Stimulated activated naive CD8-positive, alpha-beta T cell treated with anti-CD3 and anti-CD28 coated beads, Interleukin-15, Interleukin-2, amounts not matched to agents 100 U/mL and 50 U/mL, for 24 hours (primary cell): ENCODE results near the gene IL17RC.

Experiments
- ATAC-seq: fragments of 150-1000 bp; cut with Tn5 transposase; one replicate; pipeline ENCODE4 v1.10.0; 2021
- DNase-seq: peaks from one replicate; pipeline ENCODE4 v3.0.0; 2021

Gene IL17RC

DNA sequence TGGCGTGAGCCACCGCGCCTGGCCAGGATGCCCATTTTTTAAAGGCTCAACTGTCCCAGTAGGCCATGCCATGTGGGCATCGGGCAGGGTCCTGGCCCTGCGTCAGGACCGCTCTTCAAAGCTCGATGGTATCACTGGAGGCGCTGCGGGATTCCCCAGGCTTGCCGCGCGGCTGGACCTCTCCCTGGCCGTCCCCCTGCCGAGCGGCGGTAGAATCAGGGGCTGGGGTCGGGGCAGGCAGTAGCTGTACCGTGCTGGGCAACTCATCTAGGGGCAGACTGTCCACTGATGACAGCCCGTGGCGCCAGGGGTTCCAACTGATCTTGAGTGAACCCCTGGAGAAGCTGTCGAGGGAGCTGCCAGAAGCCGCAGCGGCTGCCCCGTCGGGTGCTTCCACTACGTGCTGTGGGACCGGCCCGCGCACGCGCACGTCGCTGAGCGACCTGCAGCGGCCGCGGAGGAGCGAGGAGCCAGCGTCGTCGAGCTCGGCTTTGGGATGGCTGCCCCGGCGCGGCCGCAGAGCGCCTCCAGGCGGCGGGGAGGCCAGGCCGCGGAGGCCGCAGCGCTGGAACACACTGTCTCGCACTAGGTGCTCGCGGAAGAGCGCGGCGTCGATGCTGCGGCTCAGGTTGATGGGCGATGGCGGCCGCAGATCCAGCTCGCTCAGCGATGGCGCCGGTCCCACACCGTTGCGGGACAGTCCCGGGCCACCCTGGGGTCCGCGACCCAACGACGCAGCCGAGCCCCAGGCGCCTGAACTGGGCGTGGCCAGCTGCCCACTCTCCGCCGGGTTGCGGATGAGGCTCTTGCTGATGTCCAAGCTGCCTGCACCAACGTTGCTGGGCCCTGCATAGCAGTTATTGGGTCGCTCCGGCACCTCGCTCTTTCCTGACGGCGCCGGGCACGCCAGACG, 29.5 kb downstream of the IL17RC start:
- ATAC-seq (peak; percentile 78), DNase-seq (peak; percentile 84)

DNA sequence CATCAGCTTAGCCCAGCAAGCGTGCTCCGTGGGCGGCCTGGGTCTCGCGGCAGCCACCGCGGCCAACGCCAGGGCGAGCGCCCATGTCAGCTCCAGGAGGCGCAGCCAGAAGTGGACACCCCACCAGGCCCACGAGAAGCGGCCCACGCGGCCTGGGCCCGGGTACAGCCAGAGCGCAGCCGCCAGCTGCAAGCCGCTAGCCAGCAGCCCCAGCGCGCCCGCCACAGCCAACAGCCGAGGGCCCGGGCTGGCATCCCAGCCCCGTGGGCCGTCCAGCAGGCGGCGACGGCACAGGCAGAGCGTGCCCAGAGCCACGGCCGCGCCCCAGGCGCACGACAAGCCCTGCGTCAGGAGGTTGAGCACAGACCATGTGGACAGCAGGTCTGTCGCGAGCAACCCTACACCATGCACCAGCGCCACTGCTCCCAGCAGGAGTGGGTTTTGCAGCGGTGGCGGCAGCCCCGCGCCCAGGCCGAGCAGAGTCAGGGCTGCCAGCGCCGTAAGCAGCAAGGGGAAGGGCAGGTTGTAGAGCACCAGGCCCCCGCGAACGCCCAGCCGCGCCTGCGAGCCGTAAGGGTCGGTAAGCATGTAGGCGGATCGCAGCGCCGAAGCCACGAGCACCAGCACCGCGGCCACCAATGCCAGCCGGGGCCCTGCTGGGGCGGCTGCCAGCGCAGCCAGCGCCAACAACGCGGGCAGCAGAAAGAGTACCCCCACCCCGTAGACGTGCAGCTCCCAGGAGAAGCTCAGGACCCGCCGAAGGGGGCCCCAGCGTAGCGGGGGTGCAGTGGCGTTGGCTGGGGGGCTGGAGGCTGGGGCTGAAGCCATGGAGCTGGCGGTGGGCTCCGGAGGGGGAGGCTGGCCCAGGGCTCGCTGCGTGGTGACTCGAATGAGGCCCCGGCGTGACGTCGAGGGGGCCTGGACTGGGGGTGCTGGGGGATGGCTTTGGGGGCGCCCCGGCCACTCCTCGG, 30.4 kb downstream of the IL17RC start:
- DNase-seq: no peak

DNA sequence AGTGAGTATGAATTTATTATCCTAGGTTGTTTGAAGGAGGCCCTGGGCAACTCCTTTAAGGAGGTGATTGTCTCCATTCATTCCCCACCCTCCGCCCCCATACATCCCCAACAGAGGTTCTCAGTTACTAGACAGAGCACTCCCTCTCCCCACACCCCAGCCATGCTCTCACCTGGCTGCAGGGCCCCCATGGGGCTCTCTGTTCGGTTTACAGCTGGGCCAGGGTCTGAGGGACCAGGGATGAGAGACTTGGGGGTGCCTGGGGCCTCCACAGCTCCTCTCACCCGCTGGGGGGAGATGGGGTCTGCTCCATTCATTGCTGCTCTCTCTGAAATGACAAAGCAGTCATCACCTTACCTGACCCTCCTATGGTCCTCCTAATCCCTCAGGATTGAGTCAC, 31.7 kb downstream of the IL17RC start:
- no peak for ATAC-seq
- no peak for DNase-seq

More for the DNA sequence above, 30.4 kb downstream of the IL17RC start:
- ATAC-seq: no peak

DNA sequence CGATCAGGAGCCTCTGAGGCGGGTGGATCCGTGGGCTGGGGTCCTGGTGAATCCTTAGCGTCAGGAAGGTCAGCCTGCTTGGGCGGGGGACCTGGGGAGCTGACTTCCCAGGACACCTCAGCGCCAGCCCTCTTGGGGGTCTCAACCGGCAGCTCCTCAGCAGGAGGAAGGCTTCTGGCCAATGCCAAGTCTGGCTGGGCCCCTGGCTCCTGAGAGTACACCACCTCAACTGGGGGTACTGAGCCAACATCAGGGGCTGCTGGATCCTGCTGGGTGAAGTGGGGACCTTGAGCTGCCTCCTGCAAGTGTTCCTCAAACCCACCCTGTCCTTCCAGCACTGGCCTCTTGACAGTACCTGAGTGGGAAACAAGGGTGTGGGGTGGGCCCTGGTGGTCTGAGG, 32.2 kb downstream of the IL17RC start:
- ATAC-seq (no peak), DNase-seq (no peak)

DNA sequence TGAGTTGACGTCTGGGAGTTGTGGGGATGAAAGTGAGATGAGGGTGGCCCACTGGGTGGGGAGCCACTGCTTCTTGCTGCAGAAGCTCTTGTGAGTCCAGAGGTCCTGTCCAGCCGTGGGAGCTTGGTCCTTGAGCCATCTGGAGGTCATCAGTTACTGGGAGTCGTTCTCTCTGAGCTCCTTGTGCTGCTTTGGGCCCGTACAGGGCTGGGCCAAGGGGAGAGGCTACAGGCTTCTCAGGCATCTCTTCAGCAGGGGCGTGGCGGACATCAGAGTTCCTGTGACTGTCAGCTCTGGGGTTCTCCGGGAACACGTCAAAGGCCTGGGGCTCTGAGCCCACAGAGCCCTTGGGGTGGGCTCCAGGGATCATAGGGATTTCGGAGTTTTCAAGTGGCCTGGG, 32.7 kb downstream of the IL17RC start:
- DNase-seq: no peak

DNA sequence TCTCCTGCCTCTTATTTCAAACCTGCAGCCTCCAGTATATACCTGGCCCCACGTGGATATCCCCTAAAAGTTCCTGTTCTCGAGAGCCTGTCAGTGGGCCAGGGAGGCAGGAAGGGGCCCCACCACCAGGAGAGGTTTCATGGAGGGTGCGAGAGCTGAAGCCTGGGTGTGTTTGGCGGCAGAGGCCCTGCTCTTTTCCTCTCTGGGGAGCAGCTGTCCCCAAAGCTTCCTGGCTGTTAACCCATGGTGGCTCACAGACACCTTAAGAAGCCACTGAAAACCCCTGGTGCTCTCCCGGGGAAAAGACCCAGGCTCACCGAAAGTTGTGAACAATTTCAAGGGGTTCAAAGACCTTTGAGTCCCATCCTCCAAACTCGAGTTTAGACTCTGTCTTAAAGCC, 34.2 kb downstream of the IL17RC start:
- ATAC-seq (peak; percentile 29), DNase-seq (peak; percentile 45)

More for the DNA sequence above, 32.7 kb downstream of the IL17RC start:
- no peak for ATAC-seq

DNA sequence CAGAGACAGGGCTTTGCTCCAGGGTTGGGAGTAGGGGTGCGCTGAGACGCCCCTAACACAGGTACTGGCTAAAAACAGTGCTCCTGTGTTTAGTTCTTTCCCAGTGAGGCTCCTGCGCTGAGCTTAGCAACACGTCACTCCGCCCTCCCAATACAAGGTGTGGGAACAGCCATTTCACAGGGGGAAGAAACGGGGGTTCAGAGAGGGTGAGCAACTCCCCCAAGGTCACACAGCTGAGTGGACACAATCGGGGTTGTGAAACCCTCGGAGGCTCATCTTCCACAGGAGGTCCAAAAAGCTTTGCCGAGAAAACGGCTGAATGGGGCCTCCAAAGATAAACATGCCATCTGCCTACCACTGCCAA, 34.7 kb downstream of the IL17RC start:
- peak; percentile 19 for ATAC-seq

DNA sequence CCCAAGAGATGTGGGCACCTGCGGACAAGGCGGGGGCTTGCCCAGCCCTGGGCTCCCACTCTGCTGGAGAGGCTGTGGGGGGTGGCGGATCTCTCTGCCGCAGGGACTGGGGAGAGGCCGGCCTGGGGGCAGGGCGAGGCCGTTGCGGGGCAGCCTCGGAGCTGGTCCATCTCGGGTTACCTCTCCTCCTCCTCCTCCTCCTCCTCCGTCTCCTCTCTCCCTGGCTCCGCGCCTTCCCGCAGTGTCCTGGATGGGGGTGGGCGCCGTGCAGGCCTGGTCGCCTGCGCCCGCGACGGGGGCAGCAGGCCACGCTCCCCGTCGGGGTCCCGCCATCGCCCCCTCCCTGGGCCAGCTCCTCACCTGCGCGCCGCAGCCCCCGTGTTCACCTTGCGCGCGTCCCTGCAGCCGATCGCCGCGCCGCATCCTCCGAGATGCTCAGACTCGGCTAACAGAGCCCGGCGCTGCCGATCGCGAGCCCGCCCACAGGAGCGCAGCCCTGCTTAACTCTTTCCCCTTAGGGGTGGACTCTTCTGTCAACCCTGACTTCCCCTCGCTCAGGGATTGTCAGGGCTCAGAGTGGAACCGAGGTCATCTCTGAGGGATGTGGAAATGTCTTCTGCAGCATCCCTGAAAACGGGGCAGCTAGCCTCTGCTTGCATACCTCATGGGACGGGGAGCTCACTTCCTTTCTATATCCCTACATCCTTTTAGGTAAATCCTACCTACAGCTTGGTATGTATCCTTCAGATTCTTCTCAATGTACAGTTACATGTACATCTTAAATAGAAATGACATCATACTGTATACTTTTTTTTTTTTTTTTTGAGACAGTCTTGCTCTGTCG, 35.3 kb downstream of the IL17RC start, which contains the start of gene PRRT3:
PRRT3 (minus strand) TSS at position 447 of the 844 bp plus-strand sequence. CDS start 2,293 bp downstream, outside the sequence.
- DNase-seq: peak; percentile 73
- peak; percentile 82 for ATAC-seq

More for the DNA sequence above, 34.7 kb downstream of the IL17RC start:
- no peak for DNase-seq

DNA sequence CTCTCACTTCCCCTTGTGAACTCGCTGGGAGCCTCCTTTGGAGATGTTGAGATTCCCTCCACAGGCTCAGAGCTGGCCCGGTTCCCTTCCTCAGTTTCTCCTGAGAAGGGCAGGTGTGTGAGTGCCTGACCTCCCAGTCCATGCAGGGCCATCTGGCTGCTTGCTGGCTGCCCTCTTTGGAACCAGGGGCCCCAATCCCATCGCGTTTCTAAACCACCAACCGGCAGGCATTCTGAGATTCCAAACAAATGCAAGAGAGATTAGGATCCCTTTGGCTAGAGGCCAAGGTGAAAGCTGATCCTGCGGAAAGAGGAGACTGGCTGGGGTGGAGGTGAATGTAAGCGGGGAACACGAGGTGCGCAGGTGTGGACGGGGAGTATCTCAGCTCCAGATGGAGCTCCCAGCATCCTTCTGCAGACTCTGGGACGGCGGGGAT, 38.2 kb downstream of the IL17RC start:
- DNase-seq (no peak), ATAC-seq (no peak)

DNA sequence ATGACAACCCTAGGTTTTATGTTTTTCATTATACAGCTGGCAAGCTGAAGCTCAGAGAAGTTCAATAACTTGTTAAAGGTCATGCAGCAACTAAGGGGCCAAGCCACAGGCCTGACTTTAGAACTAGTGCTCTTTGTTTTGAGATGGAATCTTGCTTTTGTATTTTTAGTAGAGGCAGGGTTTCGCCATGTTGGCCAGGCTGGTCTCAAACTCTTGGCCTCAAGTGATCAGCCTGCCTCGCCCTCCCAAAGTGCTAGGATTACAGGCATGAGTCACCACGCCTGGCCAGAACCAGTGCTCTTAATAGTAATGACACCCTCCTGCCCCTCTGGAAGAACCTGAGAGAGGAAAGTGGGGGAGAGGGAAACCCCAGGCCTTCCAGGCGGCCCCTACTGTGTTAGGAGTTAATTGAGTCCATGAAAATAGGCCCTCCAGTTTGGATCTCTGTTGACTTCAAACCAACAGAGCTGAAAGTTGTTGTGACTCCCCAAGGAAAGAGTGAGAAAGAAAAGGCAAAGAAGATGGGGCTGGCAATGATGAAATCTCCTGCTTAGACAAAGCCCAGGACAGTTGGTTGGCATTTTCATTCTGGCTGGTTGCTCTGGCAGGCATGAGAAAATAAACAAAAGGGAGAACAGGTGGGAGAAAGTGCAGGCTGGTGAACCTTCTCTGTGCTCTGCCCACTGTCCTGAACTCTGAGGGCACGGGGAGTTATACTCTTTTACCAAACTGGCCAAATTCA, 38.9 kb downstream of the IL17RC start:
- DNase-seq (no peak), ATAC-seq (no peak)

DNA sequence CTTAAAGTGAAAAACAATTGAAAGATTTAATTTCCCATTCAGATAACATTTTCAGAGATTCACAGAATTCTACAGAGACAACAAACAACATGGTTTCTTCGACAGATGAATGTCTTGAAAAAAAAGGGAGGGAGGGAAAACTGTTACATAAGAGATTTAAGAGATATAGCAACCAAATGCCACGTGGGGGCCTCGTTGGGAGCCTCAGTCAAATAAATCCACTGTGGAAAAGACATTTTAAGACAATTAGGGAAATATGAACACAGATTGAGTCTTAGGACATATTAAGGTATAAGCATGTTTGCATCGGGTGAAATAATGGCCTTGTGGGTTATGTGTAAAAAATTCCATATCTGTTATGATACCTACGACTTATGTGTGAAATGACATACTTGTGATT, 40.3 kb downstream of the IL17RC start:
- ATAC-seq: no peak

DNA sequence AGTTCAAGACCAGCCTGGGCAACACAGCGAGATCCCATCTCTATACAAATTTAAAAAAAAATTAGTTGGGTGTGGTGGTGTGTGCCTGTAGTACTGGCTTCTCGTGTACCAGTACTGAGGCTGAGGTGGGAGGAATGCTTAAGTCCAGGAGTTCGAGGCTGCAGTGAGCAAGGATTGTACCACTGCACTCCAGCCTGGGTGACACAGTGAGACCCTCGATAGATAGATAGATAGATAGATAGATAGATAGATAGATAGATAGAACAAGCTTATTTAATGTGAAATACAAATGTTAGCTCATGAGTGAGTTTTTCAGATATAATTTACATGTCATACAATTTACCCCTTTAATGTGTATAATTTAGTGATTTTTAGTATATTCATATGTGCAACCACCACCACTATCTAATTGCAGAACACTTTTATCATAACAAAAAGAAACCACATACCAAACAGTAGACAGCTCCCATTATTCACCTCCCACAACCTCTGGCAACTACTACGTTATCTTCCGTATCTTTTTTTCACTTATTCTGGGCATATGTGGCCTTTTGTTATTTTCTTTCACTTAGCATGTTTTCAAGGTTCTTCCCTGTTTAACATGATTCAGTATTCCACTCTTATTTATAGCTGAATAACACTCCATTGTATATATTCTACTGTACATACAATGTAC, 48.4 kb downstream of the IL17RC start:
- no peak for ATAC-seq
- no peak for DNase-seq

More for the DNA sequence above, 40.3 kb downstream of the IL17RC start:
- DNase-seq: no peak

DNA sequence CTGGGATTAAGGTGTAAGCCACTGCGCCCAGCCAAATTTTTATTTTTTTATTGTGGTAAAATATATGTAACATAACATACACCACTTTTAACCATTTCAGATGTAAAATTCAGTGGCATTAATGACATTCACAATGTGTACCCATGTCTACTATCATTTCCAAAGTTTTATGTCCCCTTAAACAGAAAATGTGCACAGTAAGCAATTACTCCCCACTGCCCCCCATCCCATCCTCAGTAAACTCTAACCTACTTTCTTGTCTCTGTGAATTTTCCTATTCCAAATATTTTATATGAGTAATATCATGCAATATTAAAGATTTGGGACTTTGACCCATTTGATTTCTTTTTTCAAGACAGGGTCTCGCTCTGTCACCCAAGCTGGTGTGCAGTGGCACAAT, 49.9 kb downstream of the IL17RC start:
- ATAC-seq: no peak

DNA sequence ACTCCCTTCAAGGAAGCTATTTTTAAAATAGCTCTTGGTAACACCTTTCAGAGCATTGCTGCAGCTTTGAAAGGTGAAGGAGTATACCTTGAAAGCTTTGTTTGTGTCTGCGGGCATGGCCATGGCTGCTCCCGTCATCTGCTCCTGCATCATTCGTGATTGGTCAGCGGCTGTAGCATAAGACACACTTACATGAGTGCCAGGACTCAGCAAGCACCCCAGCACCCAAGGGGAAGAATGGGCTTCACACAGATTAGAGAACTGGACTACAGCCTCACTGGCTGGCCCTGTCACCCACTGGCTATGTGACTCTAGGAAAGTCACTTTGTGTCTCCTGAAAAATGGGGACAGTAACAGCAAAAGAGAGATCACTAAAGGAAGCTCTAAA, 52.7 kb downstream of the IL17RC start:
- ATAC-seq: no peak

More for the DNA sequence above, 49.9 kb downstream of the IL17RC start:
- DNase-seq: no peak

DNA sequence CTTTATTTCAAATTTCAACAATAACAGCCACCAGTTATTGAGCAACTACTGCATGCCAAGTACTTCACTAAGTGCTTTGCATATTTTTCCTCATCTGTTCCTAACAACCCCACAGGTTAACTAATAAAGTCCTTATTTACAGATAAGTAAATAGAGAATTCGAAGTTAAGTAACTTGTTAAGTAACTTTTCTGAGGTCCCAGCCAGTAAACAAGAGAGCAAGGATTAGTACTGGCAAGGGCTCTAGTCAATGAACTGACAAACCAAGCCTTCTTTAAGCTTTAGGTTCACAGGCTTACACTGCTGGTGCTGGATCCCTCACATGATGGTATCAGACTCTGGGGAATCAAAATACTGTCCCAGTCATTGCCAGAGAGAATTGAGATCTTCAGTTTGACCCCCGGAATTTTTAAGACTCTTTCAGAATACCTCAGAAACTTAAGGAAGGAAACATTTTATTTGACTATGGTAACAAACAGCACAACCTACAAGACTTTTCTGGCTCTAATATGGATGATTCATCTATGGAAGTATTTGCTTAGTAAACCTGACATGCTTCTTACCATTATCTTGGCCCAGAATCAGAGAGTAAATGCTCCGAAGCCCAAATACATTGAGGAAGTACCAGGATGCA, 53.2 kb downstream of the IL17RC start:
- DNase-seq (no peak), ATAC-seq (no peak)

More for the DNA sequence above, 52.7 kb downstream of the IL17RC start:
- no peak for DNase-seq

DNA sequence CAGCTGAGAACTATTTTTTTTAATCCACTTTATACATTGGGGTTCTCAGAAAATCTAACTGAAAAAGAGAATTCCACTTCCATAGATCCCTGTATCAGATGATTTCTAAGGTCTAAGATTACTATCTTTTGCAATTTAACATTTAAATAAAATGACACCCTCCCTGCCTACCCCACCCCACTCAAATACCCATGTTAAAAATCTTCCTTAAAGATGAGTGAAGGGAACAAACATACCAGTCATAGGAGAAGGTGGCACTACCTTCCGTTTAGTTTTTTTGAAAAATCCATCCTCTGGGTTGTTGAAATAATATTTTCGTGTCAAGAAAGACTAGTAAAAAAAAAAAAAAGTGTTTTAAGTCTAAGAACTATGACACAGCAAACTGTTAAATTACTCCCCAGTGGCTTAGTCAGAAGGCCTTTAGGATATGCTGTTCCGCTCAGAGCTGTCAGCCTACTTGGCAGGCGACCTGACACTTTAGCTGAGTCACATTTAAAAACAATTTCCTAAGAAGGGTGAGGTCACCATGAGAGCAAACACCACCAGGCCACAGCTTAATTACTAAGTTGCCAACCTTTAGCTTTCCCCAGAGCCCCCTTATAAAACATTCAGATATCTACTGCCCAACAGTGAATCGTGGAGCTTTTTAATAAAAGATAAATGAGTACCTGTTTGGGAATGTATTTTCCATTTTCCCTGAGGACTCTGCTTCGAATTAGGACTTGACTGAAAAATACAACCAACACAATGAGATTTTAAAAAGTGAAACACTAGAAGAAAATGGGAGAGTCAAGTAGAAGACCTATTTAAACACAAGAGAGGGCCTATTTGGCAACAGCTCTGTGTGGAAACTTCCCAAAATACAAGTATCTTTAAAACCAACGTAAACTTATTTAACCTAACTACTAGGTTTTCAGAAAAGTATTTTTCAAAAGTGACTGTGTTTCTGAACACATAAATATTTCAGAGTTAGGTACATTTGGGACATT, 60.1 kb downstream of the IL17RC start:
- ATAC-seq (peak; percentile 92), DNase-seq (peak; percentile 15)

DNA sequence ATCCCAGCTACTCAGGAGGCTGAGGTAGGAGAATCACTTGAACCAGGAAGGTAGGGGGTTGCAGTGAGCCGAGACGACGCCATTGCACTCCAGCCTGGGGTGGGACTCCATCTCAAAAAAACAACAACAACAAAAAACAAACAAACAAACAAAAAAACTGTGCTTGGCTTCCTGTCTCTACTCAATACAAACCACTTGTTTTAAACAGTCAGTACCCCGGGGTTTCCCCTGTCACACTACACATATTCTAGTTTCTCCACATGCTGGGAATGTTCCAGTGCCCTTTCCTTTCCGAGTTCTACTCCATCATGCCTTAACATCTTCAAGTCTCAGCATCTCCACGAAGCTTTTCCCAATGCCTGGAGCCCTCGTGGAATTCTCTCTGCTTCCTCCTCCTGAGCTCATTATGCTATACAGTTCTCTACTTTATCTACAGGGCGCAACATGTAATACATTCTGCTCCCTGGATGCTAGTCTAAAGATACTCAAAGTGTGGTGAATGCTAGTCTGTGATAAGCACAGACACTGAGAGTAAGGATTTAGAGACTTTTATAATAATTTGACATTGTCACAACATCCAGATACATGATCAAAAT, 61.9 kb downstream of the IL17RC start:
- DNase-seq (no peak), ATAC-seq (no peak)

DNA sequence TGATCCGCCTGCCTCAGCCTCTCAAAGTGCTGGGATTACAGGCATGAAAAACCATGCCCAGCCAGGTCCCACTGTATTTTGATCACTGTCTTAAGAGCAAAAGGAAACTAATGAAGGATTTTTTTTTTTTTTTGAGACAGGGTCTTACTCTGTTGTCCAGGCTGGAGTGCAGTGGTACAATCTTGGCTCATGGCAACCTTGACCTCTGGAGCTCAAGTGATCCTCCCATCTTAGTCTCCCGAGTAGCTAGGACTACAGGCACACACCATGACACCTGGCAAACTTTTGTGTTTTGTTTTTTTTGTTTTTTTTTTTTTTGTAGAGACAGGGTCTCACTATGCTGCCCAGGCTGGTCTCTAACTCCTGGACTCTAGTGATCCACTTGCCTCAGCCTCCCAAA, 63.4 kb downstream of the IL17RC start:
- no peak for ATAC-seq
- no peak for DNase-seq
